Germinal center (tissue), 1 donor: Measurements from ENCODE around the gene ADPRH.

Experiments used
- DNase-seq: peaks from one replicate; pipeline ENCODE4 v3.0.0; 2012; ENCODE audit warnings: mixed read lengths, low spot score

ADPRH gene

DNA sequence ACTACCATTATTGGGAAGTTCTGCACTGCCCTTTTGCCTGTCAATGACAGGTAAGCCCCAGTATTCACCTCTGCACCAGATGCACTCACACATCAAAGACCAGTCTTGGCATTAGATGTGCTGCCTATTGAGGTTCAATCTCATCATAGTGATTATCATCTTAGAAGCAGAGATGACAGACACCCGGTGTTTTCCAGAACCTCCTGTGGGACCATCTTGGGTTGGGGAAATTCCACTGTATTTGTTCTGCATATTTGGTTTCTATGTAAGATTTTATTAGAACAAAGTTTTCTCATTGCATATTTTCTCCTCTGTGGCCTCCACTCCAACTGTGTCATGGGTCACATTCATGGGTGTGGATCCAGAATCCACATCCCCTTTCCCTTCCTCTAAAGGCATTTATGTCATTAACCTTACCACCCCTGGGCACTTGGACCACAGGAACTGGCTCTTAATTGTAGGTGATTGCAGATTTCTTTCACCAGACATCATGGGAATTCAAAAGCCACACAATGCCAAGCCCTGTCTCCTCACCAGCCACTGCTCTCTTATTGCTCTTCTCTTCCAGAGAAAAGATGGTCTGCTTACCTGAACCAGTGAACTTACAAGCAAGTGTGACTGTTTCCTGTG lies 49.6 kb downstream of the ADPRH start:
- peak; percentile 19 for DNase-seq

DNA sequence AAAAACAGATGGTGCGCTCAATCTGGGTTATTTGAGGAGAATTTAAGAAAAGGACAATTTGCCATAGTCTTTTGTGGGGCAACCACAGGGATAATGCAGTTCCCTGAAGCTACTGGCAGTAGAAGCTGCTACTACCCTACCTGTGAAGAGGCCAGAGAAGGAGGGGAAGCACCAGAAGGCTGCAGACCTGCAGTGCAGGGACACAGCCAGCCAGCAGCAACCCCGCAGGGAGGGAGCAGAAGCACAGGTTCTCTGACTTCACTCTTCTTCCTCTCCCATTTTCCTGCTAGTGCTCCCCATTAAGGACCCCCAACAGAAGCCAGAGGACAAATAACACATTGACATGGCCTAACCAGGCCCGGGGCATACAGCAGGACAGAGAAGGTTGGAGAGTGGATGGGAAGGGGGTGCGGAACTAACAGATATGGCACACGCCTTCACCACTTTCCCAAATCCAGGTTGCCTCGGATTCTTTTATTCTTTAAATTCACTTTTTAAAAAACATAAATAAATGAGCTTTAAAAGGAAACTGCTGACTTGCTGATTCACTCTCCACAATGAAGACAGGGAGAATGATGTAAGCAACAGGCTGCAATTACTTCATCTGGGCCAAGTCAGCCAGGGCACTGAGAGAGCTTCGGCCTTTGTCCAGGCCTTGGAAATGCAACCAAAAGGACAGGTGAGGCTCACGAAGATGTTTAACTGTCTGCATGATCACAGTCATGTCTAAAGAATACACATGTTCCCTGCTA lies 51.0 kb downstream of the ADPRH start:
- DNase-seq: no peak

DNA sequence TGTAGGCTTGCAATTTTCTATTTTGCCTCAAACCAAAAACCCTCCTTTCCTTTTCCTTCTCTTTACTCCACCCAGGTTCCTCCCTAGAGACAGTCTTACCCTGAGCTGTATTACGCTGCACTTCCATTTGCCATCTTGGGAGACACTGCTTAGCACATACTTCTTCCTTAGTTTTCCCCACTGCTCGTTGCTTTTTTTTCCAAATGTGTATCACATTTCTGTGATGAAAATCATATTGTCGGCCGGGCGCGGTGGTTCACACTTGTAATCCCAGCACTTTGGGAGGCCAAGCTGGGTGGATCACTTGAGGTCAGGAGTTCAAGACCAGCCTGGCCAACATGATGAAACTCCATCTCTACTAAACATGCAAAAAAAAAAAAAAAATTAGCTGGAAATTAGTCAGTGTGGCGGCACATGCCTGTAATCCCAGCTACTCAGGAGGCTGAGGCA lies 51.6 kb downstream of the ADPRH start:
- DNase-seq: no peak

DNA sequence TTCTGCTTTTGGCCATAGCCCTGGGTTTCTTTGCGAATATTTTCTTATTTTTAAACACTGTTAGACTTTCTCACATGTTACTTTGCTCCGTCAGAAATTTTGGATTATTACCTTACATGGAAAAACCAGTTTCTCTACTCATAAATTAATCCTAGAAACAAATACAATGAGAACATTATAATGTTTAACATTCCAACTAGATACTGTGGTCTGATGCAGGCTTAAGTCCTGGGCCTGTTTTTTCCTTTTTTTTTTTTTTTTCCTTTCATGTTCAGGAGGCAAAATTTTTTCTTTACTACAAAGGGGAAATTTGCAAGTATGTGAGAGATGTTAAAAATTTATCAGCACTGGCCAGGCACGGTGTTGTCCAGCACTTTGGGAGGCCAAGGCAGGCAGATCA lies 52.2 kb downstream of the ADPRH start:
- DNase-seq: no peak

DNA sequence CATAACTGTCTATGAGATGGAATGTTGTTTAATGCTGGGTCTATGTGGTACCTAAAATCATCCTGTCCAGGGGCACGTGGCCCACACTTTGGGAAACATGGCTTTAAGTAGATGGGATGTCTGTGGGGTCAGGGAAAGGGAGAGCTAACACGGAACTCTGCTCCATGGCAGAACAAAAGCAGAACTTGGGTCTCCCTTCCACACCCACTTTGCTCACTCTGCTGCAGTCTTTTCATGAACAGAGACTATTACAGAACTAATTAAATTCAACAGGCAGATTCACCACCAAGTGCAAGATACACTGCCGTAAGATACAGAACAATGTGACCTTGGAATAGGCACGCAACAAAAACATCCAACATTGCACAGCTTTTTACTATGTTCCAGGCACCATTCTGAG lies 52.9 kb downstream of the ADPRH start:
- no peak for DNase-seq

DNA sequence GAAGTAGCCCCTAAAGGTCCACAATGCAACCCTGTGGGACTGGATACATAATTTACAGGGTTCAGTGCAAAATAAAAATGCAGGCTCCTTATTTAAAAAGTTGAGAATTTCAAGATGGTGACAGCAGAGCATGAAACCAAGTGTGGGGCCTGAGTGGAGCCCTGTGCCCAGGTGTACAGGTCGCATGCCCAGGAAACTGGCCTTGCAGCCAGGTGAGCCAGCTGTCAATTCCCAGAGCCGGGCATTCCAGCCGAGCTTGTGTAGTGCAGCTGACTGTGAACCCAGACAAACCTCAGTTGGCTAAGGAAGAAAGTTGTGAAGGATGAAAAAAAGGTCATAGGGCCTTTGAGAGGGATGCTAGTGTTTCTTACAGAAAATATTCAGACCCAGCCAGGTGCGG lies 53.5 kb downstream of the ADPRH start:
- DNase-seq: no peak

DNA sequence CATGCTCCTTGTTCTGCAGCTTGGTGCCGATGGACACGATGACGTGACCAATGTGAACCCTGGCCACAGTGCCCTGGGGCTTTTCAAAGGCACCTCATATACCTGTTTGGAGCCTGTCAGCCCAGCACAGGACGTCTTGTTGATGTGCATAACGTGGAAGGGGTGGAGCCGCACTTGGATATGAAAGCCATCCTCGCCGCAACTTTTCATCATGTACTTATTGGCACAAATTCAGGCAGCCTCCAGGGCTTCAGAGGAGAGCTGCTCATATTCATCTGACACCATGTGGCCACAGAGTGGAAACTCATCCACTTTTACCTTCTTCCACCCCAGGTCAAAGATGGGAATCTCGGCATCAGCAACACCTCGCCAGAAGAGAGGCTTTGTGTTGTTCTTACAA lies 56.4 kb downstream of the ADPRH start:
- DNase-seq: no peak

DNA sequence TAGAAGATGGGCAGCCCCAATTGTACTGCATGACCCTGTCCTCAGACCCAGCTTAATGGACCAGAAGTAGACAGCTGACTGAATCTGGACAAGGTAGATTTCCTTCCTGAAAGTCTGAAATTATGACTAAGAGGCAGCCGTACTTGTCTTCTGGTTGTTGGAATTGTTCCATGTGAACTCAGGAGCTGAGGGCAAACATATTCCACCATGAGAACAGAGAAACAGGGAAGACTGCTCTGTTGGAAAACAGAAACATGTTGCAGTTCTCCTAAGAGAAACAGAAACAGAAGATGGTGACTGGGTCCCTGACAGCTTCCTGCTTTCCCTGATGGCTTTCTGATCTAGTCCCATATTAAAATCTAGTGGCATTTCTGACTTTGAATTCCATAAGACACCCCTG lies 57.0 kb downstream of the ADPRH start:
- DNase-seq: no peak

DNA sequence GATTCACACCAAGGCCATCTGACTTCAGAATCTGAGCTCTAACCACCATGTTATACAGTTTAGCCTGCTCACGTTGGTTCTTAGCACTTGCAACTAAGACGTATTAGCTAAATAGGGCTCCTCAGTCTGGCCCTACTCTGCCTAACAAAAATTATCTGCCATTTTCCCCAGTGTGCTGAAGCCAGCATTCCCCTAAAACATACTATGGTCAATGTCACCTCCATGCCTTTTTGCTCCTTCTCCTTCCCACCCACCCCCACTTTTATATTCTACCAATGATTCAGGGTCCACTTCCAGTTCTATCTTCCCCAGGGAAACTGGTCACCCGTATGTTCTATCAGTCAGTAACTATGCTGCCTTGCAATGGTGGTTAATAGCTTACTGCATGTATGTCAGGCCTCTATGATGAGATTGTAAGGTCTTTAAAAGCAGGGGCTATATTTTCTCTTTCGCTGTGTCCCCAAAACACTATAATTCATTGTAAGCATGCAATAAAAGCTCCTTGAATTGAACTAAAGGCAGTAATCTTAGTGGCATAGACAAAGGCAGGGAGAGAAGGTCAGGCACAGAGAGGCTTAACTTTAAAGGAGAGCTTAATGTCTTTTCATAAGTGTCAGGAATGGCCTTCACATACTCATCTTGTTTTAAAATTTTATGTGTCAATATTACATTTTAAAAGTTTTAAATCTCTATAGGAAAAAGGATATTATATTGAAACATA lies 57.8 kb downstream of the ADPRH start:
- no peak for DNase-seq

DNA sequence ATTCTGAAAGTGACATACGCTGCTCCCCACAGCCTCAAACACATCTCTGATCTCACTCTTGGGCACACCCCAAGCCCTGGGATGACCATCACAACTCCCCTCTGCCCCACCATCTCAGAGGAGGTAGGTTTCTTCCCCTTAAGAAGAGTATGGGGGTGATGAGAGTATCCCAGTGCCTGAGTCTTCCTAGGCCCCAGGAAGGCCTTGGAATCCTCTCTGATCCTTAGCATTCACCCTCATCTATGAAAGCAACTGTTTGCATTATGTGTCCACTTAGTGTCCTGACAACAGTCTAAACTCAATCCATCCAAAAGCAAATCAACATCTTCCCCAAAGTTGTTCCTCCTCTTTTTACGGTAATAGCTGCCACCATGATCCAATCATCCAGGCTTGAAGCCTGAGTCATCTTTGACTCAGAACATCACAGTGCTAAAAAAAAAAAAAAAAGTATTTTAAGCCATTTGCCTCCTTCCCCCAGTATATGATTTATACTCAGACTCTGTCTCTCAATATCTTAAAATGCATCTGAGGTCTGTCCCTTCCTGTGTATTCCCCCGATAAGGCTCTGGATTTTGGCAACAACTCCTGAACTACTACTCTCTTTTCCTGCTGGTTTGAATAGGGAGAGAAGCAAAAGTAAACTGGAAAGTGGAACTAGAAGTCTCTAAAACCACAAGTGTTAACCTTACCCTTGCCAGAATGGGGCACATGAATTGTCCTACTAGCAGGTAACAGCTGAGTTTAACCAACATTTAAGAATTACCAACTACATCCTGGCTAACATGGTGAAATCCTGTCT lies 58.6 kb downstream of the ADPRH start:
- peak; percentile 35 for DNase-seq
